Transverse colon (tissue), 4 donors: Measurements from ENCODE around the gene OAS3. TPM values are rescaled to one million over a fixed set of nuclear protein-coding genes. Genes with fewer than 3 reads are reported as not detected.
"Not testable (repeated sequence)": the region's sequence is repeated elsewhere in the genome, so short reads cannot be mapped to it uniquely, and the experiment has no call there.

Experiments
- DNase-seq: peaks from one replicate; pipeline ENCODE4 v3.0.0-alpha.2; 2019
- H3K27ac ChIP-seq, 4 donors: fragments of 200-600 bp; sonication (generic); 2 replicates each; pipeline ENCODE4 v1.5.1; 2016 to 2018; ENCODE audit warnings: inconsistent platforms in 4 of 4
- H3K27me3 ChIP-seq: fragments of 200-600 bp; sonication (generic); 2 replicates; pipeline ENCODE4 v1.5.1; 2017; ENCODE audit warnings: inconsistent platforms
- H3K36me3 ChIP-seq, 4 donors: fragments of 200-600 bp; sonication (generic); 2 replicates each; pipeline ENCODE4 v1.5.1; 2017 to 2019; ENCODE audit warnings: inconsistent platforms in 4 of 4
- H3K4me1 ChIP-seq, 4 donors: fragments of 200-600 bp; sonication (generic); 2 replicates each; pipeline ENCODE4 v1.5.1; 2017 to 2020; ENCODE audit warnings: inconsistent platforms in 4 of 4
- H3K4me3 ChIP-seq, 4 donors: fragments of 200-600 bp; sonication (generic); 1 replicate in 1 of 4; 2 replicates in 3 of 4; pipeline versions ENCODE4 v1.5.1 to v1.6.1; 2017 to 2019; ENCODE audit warnings: inconsistent platforms in 4 of 4
- H3K9me3 ChIP-seq, 2 donors: fragments of 200-600 bp; sonication (generic); 2 replicates each; pipeline ENCODE4 v1.5.1; 2017 to 2019; ENCODE audit warnings: inconsistent platforms in 2 of 2
- EP300 ChIP-seq: sonication (generic); formaldehyde crosslinking; IDR thresholded peaks from one replicate; pipeline ENCODE4 v1.6.1; 2017; ENCODE audit warnings: antibody characterized with exemption, low read depth
- POLR2A ChIP-seq: fragments of 450-650 bp; IDR thresholded peaks from one replicate; pipeline ENCODE4 v1.6.1; 2016; ENCODE audit warnings: antibody characterized with exemption, mild to moderate bottlenecking, moderate library complexity
- POLR2AphosphoS5 ChIP-seq, 3 donors: sonication (generic); formaldehyde crosslinking; IDR thresholded peaks; one replicate each; pipeline ENCODE4 v1.6.1; 2016; ENCODE audit warnings: antibody characterized with exemption in 3 of 3
- WGBS, 2 donors: methylation state at CpG; one replicate each; pipeline ENCODE4 v1.1.5; 2018; ENCODE audit warnings: low coverage in 1 of 2; 5-methylcytosine and 5-hydroxymethylcytosine counted together
- in situ Hi-C, 4 donors: fragments of 200-750 bp; cut with MboI; loops; one replicate each; pipeline versions ENCODE4 v1.15.0 to v1.15.1; 2017; ENCODE audit warnings: low sequenced_read_pairs in 3 of 4, low pct_ligation_motif_present in 1 of 4, low pct_unique_long_range_greater_than_20kb in 1 of 4
- intact Hi-C: fragments of 100-400 bp; cut with DNase I; formaldehyde crosslinking; loops from one replicate; pipeline ENCODE4 v1.15.1; 2023; ENCODE audit warnings: low total_unique reads
- total RNA-seq, 4 donors: library from RNA; depleted of rRNA; stranded (reverse); fragments of >200 nt; gene quantifications; one replicate each; pipeline ENCODE4 v1.1.0, GENCODE V29; 2016
- TF ChIP-seq, protein P1 (sequence below), 5 experiments: fragments of 200-600 bp in 3 of 5; fragments of 450-650 bp in 2 of 5; sonication (generic) in 3 of 5; IDR thresholded peaks; 1 replicate in 2 of 5; 2 replicates in 3 of 5; pipeline ENCODE4 v1.5.1; 2016 to 2017; ENCODE audit warnings: antibody characterized with exemption in 5 of 5, inconsistent platforms in 3 of 5, mild to moderate bottlenecking in 2 of 5, moderate library complexity in 1 of 5

The OAS3 gene
- total RNA-seq, 4 donors from 2014 or later, result 6.2 to 17.6 (median 12.4) TPM

DNA sequence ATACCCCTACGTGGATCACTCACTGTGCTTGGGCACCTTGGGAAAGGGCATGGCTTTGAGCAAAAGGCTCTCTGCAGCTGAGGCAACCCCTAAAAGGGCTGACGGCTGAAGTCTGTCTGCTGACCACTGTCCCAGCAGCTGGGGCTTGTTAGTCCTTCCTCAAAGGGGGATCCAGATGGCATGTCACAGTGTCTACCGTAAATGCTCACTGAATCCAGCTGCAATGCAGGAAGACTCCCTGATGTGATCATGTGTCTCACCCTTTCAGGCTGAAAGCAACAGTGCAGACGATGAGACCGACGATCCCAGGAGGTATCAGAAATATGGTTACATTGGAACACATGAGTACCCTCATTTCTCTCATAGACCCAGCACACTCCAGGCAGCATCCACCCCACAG, 19.2 kb upstream of the OAS3 start:
- 80 to 100% methylated on average over 1 to 6 of the region's 6 CpGs for WGBS, 2 donors
- H3K36me3 ChIP-seq, result peaks cover 0 to 26% (median 9%) of the 10 kb centered on the region in 4 donors
- no peak for DNase-seq
- H3K9me3 ChIP-seq, result no peaks in the 10 kb centered on the region
- TF ChIP-seq, protein P1, sequence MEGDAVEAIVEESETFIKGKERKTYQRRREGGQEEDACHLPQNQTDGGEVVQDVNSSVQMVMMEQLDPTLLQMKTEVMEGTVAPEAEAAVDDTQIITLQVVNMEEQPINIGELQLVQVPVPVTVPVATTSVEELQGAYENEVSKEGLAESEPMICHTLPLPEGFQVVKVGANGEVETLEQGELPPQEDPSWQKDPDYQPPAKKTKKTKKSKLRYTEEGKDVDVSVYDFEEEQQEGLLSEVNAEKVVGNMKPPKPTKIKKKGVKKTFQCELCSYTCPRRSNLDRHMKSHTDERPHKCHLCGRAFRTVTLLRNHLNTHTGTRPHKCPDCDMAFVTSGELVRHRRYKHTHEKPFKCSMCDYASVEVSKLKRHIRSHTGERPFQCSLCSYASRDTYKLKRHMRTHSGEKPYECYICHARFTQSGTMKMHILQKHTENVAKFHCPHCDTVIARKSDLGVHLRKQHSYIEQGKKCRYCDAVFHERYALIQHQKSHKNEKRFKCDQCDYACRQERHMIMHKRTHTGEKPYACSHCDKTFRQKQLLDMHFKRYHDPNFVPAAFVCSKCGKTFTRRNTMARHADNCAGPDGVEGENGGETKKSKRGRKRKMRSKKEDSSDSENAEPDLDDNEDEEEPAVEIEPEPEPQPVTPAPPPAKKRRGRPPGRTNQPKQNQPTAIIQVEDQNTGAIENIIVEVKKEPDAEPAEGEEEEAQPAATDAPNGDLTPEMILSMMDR (IDR thresholded peaks at IDR 0.05), result no peak
- H3K27ac ChIP-seq, result no peak overlapping the region
- intact Hi-C loops, result no loop called here
- H3K4me3 ChIP-seq, result no peak overlapping the region
- H3K27me3 ChIP-seq, result no peaks in the 10 kb centered on the region
- in situ Hi-C loops, result no loop called here
- H3K4me1 ChIP-seq, result peaks cover 0 to 26% (median 10%) of the 10 kb centered on the region in 4 donors

DNA sequence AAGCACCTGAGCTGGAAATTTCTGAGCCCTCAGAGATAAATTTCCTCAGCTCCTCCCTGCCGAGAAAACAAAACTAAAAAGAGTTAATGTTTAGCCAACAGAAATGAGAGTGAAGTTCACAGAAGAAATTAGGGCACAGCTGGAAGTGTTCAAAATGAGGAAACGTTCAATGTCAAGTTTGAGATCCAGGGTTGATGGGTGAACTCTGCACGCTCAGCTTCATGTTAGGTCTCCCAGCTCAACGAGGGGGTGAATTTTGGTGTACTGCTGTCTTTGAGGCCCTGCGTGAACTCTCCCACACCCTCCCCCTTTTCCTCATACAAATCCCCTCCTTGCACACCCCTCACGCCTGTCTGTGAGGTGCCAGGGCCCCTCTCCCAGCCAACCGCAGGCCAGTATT, 13.3 kb upstream of the OAS3 start:
- Histone ChIP-seq H3K4me3 (peak overlapping the region in 1 of 4 donors; percentile 10), H3K4me1 (peaks cover 4 to 26% (median 15%) of the 10 kb centered on the region in 4 donors), H3K27me3 (no peaks in the 10 kb centered on the region), H3K9me3 (no peaks in the 10 kb centered on the region), H3K27ac (peak overlapping the region; percentile 79 to 86 (median 80)), H3K36me3 (peaks cover 0 to 2% (median under 1%) of the 10 kb centered on the region in 4 donors)
- in situ Hi-C loops (no loop called here), intact Hi-C loops (no loop called here)
- WGBS, 2 donors, result 0 to 33% methylated on average over 2 to 7 of the region's 7 CpGs
- TF ChIP-seq EP300 (no peak), POLR2AphosphoS5 (IDR thresholded peaks at IDR 0.05) (peak in 1 of 3 donors; percentile 48)
- no peak for DNase-seq

DNA sequence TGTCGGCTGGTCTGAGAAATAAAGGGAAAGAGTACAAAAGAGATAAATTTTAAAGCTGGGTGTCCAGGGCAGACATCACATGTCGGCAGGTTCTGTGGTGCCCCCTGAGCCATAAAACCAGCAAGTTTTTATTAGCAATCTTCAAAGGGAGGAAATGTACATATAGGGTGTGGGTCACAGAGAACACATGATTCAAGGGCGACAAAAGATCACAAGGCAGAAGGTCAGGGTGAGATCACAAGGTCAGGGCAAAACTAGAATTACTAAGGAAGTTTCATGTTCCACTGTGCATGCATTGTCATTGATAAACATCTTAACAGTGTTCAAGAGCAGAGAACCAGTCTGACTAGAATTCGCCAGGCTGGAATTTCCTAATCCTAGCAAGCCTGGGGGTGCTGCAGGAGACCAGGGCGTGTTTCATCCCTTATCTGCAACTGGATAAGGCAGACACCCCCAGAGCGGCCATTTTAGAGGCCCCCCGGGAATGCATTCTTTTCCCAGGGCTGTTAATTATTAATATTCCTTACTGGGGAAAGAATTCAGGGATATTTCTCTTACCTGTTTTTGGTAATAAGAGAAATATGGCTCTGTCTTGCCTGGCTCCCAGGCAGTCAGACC, 11.7 kb upstream of the OAS3 start:
- H3K4me3 ChIP-seq, intact Hi-C loops, H3K9me3 ChIP-seq, H3K27me3 ChIP-seq, in situ Hi-C loops, DNase-seq, H3K36me3 ChIP-seq: not testable (repeated sequence)
- Histone ChIP-seq H3K27ac (peak overlapping the region in 2 of 4 donors; percentile 79 to 86), H3K4me1 (peaks cover 4 to 26% (median 15%) of the 10 kb centered on the region in 4 donors)
- WGBS, 2 donors, result 43 to 46% methylated on average over 3 to 7 of the region's 7 CpGs

DNA sequence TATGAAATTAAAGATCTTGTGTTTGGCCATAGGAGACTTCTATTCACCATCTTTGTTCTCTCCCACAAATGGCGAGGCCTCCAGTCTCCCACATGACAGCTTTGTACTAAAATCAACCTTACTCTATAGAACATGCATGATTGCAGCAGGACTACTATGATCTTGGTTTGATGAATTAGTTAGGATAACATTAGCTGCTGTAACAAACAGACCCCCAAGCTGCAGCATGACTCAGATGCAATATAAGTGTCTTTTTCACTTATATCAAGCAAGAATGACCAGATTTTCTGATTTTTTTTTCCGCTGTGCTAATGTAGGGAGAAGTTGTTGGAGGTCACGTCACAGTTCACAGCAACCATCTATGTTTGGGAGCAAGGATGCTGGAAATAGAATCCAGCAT, 10.8 kb upstream of the OAS3 start:
- no peaks in the 10 kb centered on the region for H3K9me3 ChIP-seq
- H3K4me1 ChIP-seq, result peaks cover 4 to 30% (median 15%) of the 10 kb centered on the region in 4 donors
- in situ Hi-C loops, result no loop called here
- no peaks in the 10 kb centered on the region for H3K36me3 ChIP-seq
- no peak for DNase-seq
- intact Hi-C loops, result no loop called here
- H3K27ac ChIP-seq, result no peak overlapping the region
- H3K4me3 ChIP-seq, result no peak overlapping the region
- 73 to 86% methylated on average over 3 of the region's 3 CpGs for WGBS, 2 donors
- no peaks in the 10 kb centered on the region for H3K27me3 ChIP-seq
- TF ChIP-seq, protein P1 (IDR thresholded peaks at IDR 0.05), result no peak
- TF ChIP-seq POLR2A (no peak), POLR2AphosphoS5 (IDR thresholded peaks at IDR 0.05) (no peak), EP300 (no peak)

DNA sequence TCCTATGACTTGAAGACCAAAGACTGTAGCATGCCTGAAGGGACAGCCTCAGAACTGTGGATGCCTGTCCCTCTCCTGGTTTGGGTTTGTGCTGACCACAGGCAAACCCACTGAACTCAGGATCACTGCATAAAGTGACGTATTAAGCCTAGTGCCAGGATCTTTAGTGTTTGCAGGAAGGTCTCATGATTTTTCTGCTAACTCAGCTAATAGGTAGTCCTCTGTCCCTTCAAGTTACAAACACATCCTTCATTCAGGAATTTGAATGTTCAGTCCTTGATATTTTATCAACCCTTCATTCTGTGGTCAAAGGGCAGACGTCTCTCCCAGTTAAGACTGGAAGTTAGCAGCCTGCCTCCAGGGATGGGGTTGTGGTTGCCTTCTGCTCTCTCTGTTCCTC, 10.3 kb upstream of the OAS3 start:
- no peaks in the 10 kb centered on the region for H3K27me3 ChIP-seq
- no peak overlapping the region for H3K27ac ChIP-seq
- peaks cover 4 to 35% (median 15%) of the 10 kb centered on the region in 4 donors for H3K4me1 ChIP-seq
- in situ Hi-C loops, result no loop called here
- no peak for DNase-seq
- no peaks in the 10 kb centered on the region for H3K36me3 ChIP-seq
- no peaks in the 10 kb centered on the region for H3K9me3 ChIP-seq
- 75 to 100% methylated on average over 1 to 2 of the region's 2 CpGs for WGBS, 2 donors
- TF ChIP-seq POLR2A (no peak), POLR2AphosphoS5 (IDR thresholded peaks at IDR 0.05) (no peak), EP300 (no peak)
- TF ChIP-seq, protein P1 (IDR thresholded peaks at IDR 0.05), result no peak
- no peak overlapping the region for H3K4me3 ChIP-seq
- intact Hi-C loops, result no loop called here
